ENCODE data around the gene FANCE. TPM values are rescaled to one million over a fixed set of nuclear protein-coding genes. Genes with fewer than 3 reads are reported as not detected.

The FANCE gene
- total RNA-seq, 1 experiment from 2014 or later = 6.9 TPM

DNA sequence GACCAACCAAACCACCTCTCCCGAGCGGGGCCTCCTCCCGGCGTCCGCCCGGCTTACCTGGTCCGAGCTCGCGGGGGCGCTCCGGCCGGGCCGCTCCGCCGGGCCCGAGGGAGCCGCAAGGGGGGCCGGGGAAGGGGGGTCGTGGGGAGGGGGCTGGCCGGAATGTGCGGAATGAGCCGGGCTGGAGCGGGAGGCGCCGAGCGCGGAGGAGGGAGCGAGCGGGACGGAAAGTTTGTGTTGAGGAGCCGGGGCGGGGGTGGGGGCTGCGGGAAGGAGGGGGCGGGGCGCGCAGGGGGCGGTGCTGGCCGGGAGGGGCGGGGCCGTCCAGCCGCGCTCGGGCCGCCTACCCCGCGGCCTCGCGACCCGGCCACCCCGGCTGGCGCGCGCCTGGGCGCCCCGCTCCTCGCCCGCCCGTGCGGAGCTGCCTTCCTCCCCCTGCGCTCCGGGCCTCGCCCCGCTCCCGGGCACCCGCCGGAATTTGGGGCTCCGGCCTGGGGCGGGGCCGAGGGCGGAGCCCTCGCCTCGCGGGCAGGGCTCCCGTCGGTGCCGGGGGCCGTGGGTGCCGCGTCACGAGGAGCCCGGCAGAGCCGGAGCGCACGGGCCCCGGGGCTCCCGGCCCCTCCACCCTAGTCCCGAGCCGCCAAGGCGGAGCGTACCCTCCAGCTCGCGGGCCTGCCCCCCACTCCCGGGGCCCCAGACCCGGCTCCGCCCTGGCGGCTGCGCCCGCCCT lies 44.9 kb downstream of the FANCE start, which contains the start of gene TEAD3:
Gene TEAD3, minus strand, starts transcription at position 239 of the 730 bp plus-strand sequence.
- Histone ChIP-seq H3K4me2 (peak within 1 kb of the TSS; percentile 92), H3K4me3 (peak within 1 kb of the TSS; percentile 94), H4K20me1 (ENCODE audit: insufficient read depth) (peaks cover 11% of the 10 kb centered on the region; the same call in 1 of the 2 replicates), H3K4me1 (replicated peaks; ENCODE audit: insufficient read depth) (peaks cover 30% of the 10 kb centered on the region), H3K27ac (peak within 1 kb of the TSS; percentile 88), H3K27me3 (ENCODE audit: insufficient read depth, low read depth) (no peaks in the 10 kb centered on the region), H2AFZ (peak within 1 kb of the TSS; percentile 83), H3F3A (ENCODE audit: insufficient read depth, low read depth) (peaks cover 6% of the 10 kb centered on the region; the same call in 1 of the 2 replicates), H3K9me2 (ENCODE audit: insufficient read depth) (no peaks in the 10 kb centered on the region), H3K36me3 (ENCODE audit: low read depth) (no peaks in the 10 kb centered on the region), H3K9me3 (ENCODE audit: insufficient read depth, low read depth) (no peaks in the 10 kb centered on the region), H3K79me2 (ENCODE audit: low read depth) (peaks cover 60% of the 10 kb centered on the region)
- intact Hi-C loops (cut with micrococcal nuclease; ENCODE audit: unreplicated experiment) = loop anchor here (1.0 to 2.0 kb wide), 2 partner anchors 12 to 26 kb away; no protein-coding TSS in a partner anchor
- no peak for TF ChIP-seq EZH2 (IDR thresholded peaks at IDR 0.05; ENCODE audit: low read depth)
- TF ChIP-seq, protein P1, sequence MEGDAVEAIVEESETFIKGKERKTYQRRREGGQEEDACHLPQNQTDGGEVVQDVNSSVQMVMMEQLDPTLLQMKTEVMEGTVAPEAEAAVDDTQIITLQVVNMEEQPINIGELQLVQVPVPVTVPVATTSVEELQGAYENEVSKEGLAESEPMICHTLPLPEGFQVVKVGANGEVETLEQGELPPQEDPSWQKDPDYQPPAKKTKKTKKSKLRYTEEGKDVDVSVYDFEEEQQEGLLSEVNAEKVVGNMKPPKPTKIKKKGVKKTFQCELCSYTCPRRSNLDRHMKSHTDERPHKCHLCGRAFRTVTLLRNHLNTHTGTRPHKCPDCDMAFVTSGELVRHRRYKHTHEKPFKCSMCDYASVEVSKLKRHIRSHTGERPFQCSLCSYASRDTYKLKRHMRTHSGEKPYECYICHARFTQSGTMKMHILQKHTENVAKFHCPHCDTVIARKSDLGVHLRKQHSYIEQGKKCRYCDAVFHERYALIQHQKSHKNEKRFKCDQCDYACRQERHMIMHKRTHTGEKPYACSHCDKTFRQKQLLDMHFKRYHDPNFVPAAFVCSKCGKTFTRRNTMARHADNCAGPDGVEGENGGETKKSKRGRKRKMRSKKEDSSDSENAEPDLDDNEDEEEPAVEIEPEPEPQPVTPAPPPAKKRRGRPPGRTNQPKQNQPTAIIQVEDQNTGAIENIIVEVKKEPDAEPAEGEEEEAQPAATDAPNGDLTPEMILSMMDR (conservative IDR thresholded peaks at IDR 0.05) = no peak
- ChIA-PET POLR2A (ENCODE audit: unreplicated experiment) (interaction anchor here (0.6 to 0.8 kb wide), 8 partner anchors 24 to 899 kb away, joined by 3 to 21 read pairs (median 4); no protein-coding TSS in a partner anchor), CTCF (interaction anchor here (1.1 kb wide), 1 partner anchor 155 kb away, joined by 7 read pairs; the partner anchor contains the start of gene PPARD)
- BruUV-seq (replicated peaks) = no TSS peak
- DNase-seq = peak; percentile 51 to 91

DNA sequence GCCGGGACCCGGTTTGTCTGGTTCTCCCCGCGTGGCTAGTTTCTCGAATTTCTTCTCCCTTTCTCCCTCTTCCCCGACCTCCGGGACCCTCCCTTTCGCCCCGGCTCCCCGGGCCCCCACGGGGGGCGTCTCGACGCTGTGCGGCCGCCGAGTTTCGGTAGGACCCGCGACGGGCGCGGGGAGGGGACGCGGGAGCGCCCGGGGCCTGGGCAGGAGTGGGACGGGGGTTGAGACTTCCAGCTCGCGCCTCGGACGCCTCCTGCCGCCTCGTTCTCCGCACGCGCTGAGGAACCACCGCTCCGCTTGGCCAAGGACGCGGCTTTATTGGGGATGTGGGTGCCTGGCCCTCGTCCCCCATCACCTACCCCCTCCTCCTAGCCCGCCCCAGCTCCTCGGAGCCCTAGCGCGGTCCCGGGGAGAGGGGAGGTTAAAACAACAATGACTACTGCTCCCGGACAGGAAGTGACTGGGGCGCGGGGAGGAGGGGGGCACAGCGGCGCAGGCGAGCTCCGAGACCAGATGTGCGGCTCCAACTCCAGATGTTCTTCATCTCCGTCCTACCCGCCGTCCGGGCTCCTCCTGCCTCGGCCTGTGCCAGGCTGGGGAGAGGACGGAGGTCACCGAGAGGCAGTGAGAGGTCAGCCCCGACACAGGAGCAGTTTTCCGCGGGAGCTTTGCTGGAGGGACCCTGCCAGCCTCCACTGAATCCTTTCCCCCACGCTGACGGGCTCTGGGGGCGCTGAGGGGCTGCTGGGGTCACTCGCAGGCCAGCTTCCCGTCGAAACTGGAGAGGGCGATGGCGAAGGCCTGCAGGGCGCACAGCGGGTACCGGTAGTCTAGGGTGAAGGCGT lies 45.7 kb downstream of the FANCE start:
- TF ChIP-seq, protein P1 (conservative IDR thresholded peaks at IDR 0.05) = no peak; the same call in 1 of the 2 replicates
- TF ChIP-seq EZH2 (IDR thresholded peaks at IDR 0.05; ENCODE audit: low read depth) = no peak
- no TSS peak for BruUV-seq (replicated peaks)

More for the DNA sequence above, 45.7 kb downstream of the FANCE start:
- H3K9me3 ChIP-seq (ENCODE audit: insufficient read depth, low read depth) = no peaks in the 10 kb centered on the region
- H3K27ac ChIP-seq = peak overlapping the region; percentile 88
- intact Hi-C loops (cut with micrococcal nuclease; ENCODE audit: unreplicated experiment) = loop anchor here (1.0 to 2.0 kb wide), 2 partner anchors 12 to 27 kb away; no protein-coding TSS in a partner anchor
- H3K9me2 ChIP-seq (ENCODE audit: insufficient read depth) = no peaks in the 10 kb centered on the region
- DNase-seq = no peak
- H3K4me2 ChIP-seq = peak overlapping the region; percentile 83
- peaks cover 52% of the 10 kb centered on the region for H3K79me2 ChIP-seq (ENCODE audit: low read depth)
- peaks cover 4% of the 10 kb centered on the region; the same call in 1 of the 2 replicates for H4K20me1 ChIP-seq (ENCODE audit: insufficient read depth)
- ChIA-PET POLR2A (ENCODE audit: unreplicated experiment) (interaction anchor here (0.6 to 0.8 kb wide), 4 partner anchors 32 to 156 kb away, joined by 3 to 11 read pairs (median 4); no protein-coding TSS in a partner anchor), CTCF (interaction anchor here (0.6 kb wide), 1 partner anchor 34 kb away, joined by 11 read pairs; no protein-coding TSS in a partner anchor)
- H3K36me3 ChIP-seq (ENCODE audit: low read depth) = no peaks in the 10 kb centered on the region
- peaks cover 22% of the 10 kb centered on the region for H3K4me1 ChIP-seq (replicated peaks; ENCODE audit: insufficient read depth)
- H3K27me3 ChIP-seq (ENCODE audit: insufficient read depth, low read depth) = no peaks in the 10 kb centered on the region
- peaks cover 6% of the 10 kb centered on the region; the same call in 1 of the 2 replicates for H3F3A ChIP-seq (ENCODE audit: insufficient read depth, low read depth)
- H2AFZ ChIP-seq = peak overlapping the region; percentile 83
- H3K4me3 ChIP-seq = peak overlapping the region; percentile 94
